HepG2 (cell line): ENCODE results near the gene SCN8A. TPM values are rescaled to one million over a fixed set of nuclear protein-coding genes. Genes with fewer than 3 reads are reported as not detected.
A peak's percentile ranks its signal among the peaks of the same experiment; 100 is the strongest.

ENCODE experiments used
- AGO2 ChIP-seq: fragments of 200-400 bp; formaldehyde crosslinking; optimal IDR thresholded peaks from 2 replicates; pipeline ENCODE3; 2017; ENCODE audit warnings: mild to moderate bottlenecking, low read depth, low read length, moderate library complexity
- DMTF1 ChIP-seq: sonication (generic); formaldehyde crosslinking; IDR thresholded peaks from 2 replicates; pipeline ENCODE4 v1.4.0; 2020; ENCODE audit warnings: mild to moderate bottlenecking, missing genetic modification reagents
- ETV6 ChIP-seq: sonication (generic); formaldehyde crosslinking; conservative IDR thresholded peaks from 2 replicates; pipeline ENCODE4 v1.4.0; 2020; ENCODE audit warnings: missing genetic modification reagents
- FOSL2 ChIP-seq: sonication (generic); formaldehyde crosslinking; IDR thresholded peaks from 2 replicates; pipeline ENCODE4 v1.4.0; 2020; ENCODE audit warnings: missing genetic modification reagents
- HNRNPL ChIP-seq: fragments of 200-400 bp; formaldehyde crosslinking; IDR thresholded peaks from 2 replicates; pipeline ENCODE4 v1.6.1; 2017; ENCODE audit warnings: mild to moderate bottlenecking, low read depth, low read length
- KDM4B ChIP-seq: sonication (generic); formaldehyde crosslinking; IDR thresholded peaks from 2 replicates; pipeline ENCODE4 v1.4.0; 2020; ENCODE audit warnings: missing genetic modification reagents
- MAZ ChIP-seq, 2 experiments: sonication (generic) in 1 of 2; formaldehyde crosslinking in 1 of 2; IDR thresholded peaks; 2 replicates each; pipeline versions ENCODE4 v1.5.0 to v1.6.1; 2012 to 2020; ENCODE audit warnings: low read depth in 2 of 2, mild to moderate bottlenecking in 2 of 2, borderline replicate concordance in 1 of 2, improper control_type of control experiment in 1 of 2, low read length in 1 of 2, missing genetic modification reagents in 1 of 2, moderate library complexity in 1 of 2
- MZF1 ChIP-seq: sonication (generic); formaldehyde crosslinking; IDR thresholded peaks from 2 replicates; pipeline ENCODE4 v1.8.1; 2023; ENCODE audit warnings: mild to moderate bottlenecking, missing genetic modification reagents, borderline replicate concordance
- NFE2L1 ChIP-seq: sonication (generic); formaldehyde crosslinking; IDR thresholded peaks from 2 replicates; pipeline ENCODE4 v1.4.0; 2020; ENCODE audit warnings: missing genetic modification reagents, mild to moderate bottlenecking, borderline replicate concordance
- RARG ChIP-seq: sonication (generic); formaldehyde crosslinking; IDR thresholded peaks from 2 replicates; pipeline ENCODE4 v1.4.0; 2020; ENCODE audit warnings: low read depth, mild to moderate bottlenecking, missing genetic modification reagents
- RFXAP ChIP-seq: sonication (generic); formaldehyde crosslinking; IDR thresholded peaks from 2 replicates; pipeline ENCODE4 v1.4.0; 2020; ENCODE audit warnings: missing genetic modification reagents, borderline replicate concordance
- RNF219 ChIP-seq: sonication (generic); formaldehyde crosslinking; IDR thresholded peaks from 2 replicates; pipeline ENCODE4 v1.5.0; 2020; ENCODE audit warnings: mild to moderate bottlenecking, missing genetic modification reagents
- SKI ChIP-seq: fragments of 450-650 bp; IDR thresholded peaks from one replicate; pipeline ENCODE4 v1.6.1; 2018; ENCODE audit warnings: mild to moderate bottlenecking; ENCODE audit not compliant: partially characterized antibody
- SMAD3 ChIP-seq: sonication (generic); formaldehyde crosslinking; IDR thresholded peaks from 2 replicates; pipeline ENCODE4 v1.4.0; 2020; ENCODE audit warnings: missing genetic modification reagents
- SP140L ChIP-seq: sonication (generic); formaldehyde crosslinking; IDR thresholded peaks from 2 replicates; pipeline ENCODE4 v1.4.0; 2020; ENCODE audit warnings: missing genetic modification reagents, borderline replicate concordance
- SP5 ChIP-seq: IDR thresholded peaks from 2 replicates; pipeline ENCODE4 v1.6.1; 2016; ENCODE audit warnings: low read depth, borderline replicate concordance
- TFE3 ChIP-seq: IDR thresholded peaks from 2 replicates; pipeline ENCODE4 v1.6.1; 2016
- ZNF20 ChIP-seq: sonication (generic); formaldehyde crosslinking; IDR thresholded peaks from 2 replicates; pipeline ENCODE4 v1.4.0; 2020; ENCODE audit warnings: mild to moderate bottlenecking, moderate library complexity, missing genetic modification reagents
- ZNF230 ChIP-seq: sonication (generic); formaldehyde crosslinking; IDR thresholded peaks from 2 replicates; pipeline ENCODE4 v1.4.0; 2020; ENCODE audit warnings: mild to moderate bottlenecking, missing genetic modification reagents
- ZNF382 ChIP-seq: sonication (generic); formaldehyde crosslinking; IDR thresholded peaks from 2 replicates; pipeline ENCODE4 v1.5.0; 2020; ENCODE audit warnings: missing genetic modification reagents, mild to moderate bottlenecking, borderline replicate concordance
- ZNF383 ChIP-seq: sonication (generic); formaldehyde crosslinking; IDR thresholded peaks from 2 replicates; pipeline ENCODE4 v1.4.0; 2020; ENCODE audit warnings: missing genetic modification reagents, mild to moderate bottlenecking, borderline replicate concordance
- ZNF543 ChIP-seq: sonication (generic); formaldehyde crosslinking; IDR thresholded peaks from 2 replicates; pipeline ENCODE4 v1.4.0; 2020; ENCODE audit warnings: mild to moderate bottlenecking, missing genetic modification reagents
- ZNF552 ChIP-seq: sonication (generic); formaldehyde crosslinking; IDR thresholded peaks from 2 replicates; pipeline ENCODE4 v1.9.0; 2022; ENCODE audit warnings: missing genetic modification reagents, mild to moderate bottlenecking, borderline replicate concordance
- ZNF790 ChIP-seq: sonication (generic); formaldehyde crosslinking; IDR thresholded peaks from 2 replicates; pipeline ENCODE4 v1.8.0; 2022; ENCODE audit warnings: missing genetic modification reagents, mild to moderate bottlenecking, borderline replicate concordance
- polyA plus RNA-seq, 8 experiments: library from polyadenylated mRNA; depleted of rRNA in 3 of 8; stranded (reverse) in 7 of 8; unstranded in 1 of 8; fragments of >200 nt; fragmentation: Illumina TruSeq in 4 of 8; extraction: Trizol in 4 of 8; gene quantifications; 2 replicates each; pipeline versions ENCODE4 v1.2.1 to v1.2.3, GENCODE V29; 2011 to 2016; ENCODE audit warnings: low read depth in 4 of 8, missing spikeins in 1 of 8, mixed read lengths in 1 of 8; ENCODE audit not compliant: insufficient read depth in 1 of 8
- total RNA-seq, 5 experiments: library from RNA; depleted of rRNA; stranded (reverse); fragments of >200 nt; fragmentation: Illumina TruSeq; extraction: Trizol; gene quantifications; 2 replicates each; pipeline ENCODE4 v1.2.3, GENCODE V29; 2016; ENCODE audit warnings: low read depth in 1 of 5

Gene SCN8A
- total and polyA plus RNA-seq, 2 of the 13 experiments (the other 11 are each of a cell fraction or from before 2014, with no cell fraction given) = 0.57 to 1.4 TPM

GRCh38 chr12:51814311-51815088 lies 223.5 kb downstream of the SCN8A start (continued):
- TF ChIP-seq NFE2L1 (CRISPR knock-in tag) (no peak), KDM4B (CRISPR knock-in tag) (no peak), ZNF382 (CRISPR knock-in tag) (no peak), TFE3 (CRISPR knock-in tag) (no peak), ZNF552 (CRISPR knock-in tag) (no peak), ZNF20 (CRISPR knock-in tag) (no peak), DMTF1 (CRISPR knock-in tag) (no peak), MAZ (IDR thresholded peaks at IDR 0.05; ENCODE audit: borderline replicate concordance, low read depth, low read length) (no peak), MAZ (CRISPR knock-in tag; IDR thresholded peaks at IDR 0.05; ENCODE audit: low read depth) (0 out of 2 replicates have a peak, but pooled peaks have one; percentile 16), RARG (CRISPR knock-in tag) (no peak), HNRNPL (no peak), ZNF383 (CRISPR knock-in tag) (no peak), SP5 (CRISPR knock-in tag) (no peak), ZNF543 (CRISPR knock-in tag) (0 out of 2 replicates have a peak, but pooled peaks have one; percentile 39), SP140L (CRISPR knock-in tag) (no peak), SMAD3 (CRISPR knock-in tag) (no peak), ZNF790 (no peak), MZF1 (CRISPR knock-in tag) (no peak), ZNF230 (CRISPR knock-in tag) (no peak), RFXAP (CRISPR knock-in tag) (no peak), AGO2 (no peak), FOSL2 (CRISPR knock-in tag) (0 out of 2 replicates have a peak, but pooled peaks have one; percentile 8), SKI (peak; percentile 88), ETV6 (CRISPR knock-in tag) (no peak), RNF219 (no peak)
